H7 (cell line): ENCODE results near the gene HSPG2. TPM values are rescaled to one million over a fixed set of nuclear protein-coding genes. Genes with fewer than 3 reads are reported as not detected.

Source experiments
- DNase-seq: peaks from one replicate; pipeline ENCODE4 v3.0.0; 2012
- H3K27me3 ChIP-seq: 2 replicates; pipeline ENCODE4 v1.6.0; 2011; ENCODE audit warnings: mild to moderate bottlenecking, low read length; ENCODE audit not compliant: control insufficient read depth, insufficient read depth
- H3K36me3 ChIP-seq: replicated peaks from 2 replicates; pipeline ENCODE4 v1.5.1; 2011; ENCODE audit warnings: low read length; ENCODE audit not compliant: control insufficient read depth, insufficient read depth
- H3K4me3 ChIP-seq: 2 replicates; pipeline ENCODE4 v1.5.1; 2011; ENCODE audit warnings: low read depth, mild to moderate bottlenecking, control low read depth, low read length, moderate library complexity; ENCODE audit not compliant: insufficient read depth
- total RNA-seq: library from RNA; depleted of rRNA; stranded (reverse); fragments of >200 nt; shearing (Covaris generic); gene quantifications from 2 replicates; pipeline ENCODE4 v1.2.3, GENCODE V29; 2014

Gene HSPG2
- total RNA-seq, 1 experiment from 2014 or later: 49.2 TPM

DNA sequence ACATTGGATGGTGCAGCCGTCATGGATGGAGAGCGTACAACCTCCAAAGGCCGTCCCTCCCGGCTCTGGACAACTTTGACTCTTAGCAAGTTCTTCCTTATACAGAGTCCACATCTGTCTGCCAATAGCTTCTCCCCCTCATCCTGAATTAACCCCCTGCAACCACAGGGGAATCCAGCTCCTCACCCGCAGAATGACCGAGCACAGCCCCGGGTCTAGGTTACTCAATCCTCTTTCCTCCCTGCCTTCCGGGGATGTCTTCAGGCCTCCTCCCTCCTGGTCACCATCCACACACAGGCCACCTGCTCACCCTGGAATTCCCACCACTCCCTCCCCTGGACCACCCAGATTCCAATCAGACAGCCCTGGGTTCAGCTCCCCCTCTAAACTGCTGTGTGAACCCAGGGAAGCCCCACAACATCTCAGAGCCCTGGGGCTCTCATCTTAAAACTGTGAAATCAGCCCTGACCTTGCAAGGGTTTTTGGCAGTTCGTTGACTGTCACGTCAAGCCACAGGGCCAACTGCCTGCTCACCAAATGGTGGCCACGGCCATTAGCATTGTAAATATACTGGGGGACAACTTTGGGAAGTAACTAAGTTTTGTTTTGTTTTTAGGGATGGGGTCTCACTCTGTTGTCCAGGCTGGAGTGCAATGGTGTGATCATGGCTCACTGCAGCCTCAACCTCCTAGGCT, 54.2 kb downstream of the HSPG2 start:
- no peak for DNase-seq
- H3K4me3 ChIP-seq: no peak overlapping the region
- peaks cover 19% of the 10 kb centered on the region for H3K36me3 ChIP-seq
- no peaks in the 10 kb centered on the region for H3K27me3 ChIP-seq

DNA sequence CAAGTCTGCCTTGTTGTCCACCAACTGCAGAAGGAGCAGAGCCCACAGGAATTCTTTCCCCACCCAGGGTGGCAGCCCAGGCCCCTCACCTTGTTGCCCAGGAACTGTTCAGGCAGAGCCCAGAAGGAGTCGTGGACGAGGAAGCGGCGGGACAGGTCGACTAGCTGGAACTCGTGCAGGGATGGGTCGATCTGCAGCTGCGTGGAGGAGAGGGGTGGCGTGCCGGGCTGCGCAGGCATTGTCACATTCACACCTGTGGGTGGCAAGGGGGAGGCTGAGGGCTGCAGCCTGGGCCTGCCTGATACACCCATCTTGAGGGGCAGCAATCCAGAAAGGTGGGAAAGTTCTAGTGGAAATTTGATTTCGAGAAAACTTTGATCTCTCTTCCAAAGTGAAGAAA, 55.9 kb downstream of the HSPG2 start:
- Histone ChIP-seq H3K27me3 (no peaks in the 10 kb centered on the region), H3K36me3 (peaks cover 23% of the 10 kb centered on the region), H3K4me3 (no peak overlapping the region)
- no peak for DNase-seq

DNA sequence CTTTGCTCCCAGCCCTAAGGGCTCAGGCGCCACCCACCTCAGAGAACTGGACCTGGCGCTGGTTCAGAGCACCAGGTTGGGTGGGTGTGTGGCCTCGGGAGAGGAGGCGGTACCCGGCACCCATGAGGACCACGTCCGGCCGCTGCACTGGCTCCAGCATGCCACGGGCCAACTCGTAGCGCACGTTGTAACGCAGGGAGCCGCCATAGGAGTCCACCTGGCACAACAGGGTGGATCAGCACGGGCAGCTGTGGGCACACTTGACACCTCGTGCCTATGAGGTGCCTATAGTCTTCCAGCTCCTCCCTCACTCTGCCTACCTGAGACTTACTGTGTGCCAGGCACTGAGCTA, 56.5 kb downstream of the HSPG2 start:
- no peaks in the 10 kb centered on the region for H3K27me3 ChIP-seq
- no peak overlapping the region for H3K4me3 ChIP-seq
- peaks cover 24% of the 10 kb centered on the region for H3K36me3 ChIP-seq
- DNase-seq: no peak

DNA sequence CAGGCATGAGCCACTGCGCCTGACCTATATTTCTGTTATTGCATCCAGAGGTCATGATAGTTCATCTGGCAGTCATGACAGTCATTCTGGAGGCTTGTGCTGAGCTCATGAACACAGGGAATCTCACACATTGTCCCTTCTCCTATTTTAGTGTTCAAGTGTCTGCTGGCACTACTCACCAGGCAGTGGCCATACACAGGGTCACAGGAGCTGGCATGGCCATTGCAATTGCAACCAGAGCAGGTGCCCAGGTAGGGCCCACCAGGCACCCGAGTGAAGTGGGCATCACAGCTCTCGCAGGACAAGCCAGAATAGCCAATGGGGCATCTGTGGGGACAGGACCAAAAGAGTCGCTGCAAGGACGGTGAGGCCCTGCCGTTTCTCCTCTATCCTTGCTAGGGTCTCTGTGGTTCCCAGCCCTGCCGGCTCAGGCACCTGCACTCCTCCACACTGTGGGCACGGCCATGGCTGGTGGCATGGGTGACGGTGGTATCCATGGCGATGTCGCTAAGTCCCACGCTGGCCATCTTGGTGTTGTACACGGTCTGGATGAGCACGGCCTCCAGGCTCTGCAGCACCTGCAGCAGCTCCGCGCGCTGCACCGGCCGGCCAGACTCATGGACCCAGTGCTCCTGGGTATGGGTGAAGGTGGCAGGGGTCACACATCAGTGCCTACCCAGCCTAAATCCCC, 57.0 kb downstream of the HSPG2 start:
- no peak overlapping the region for H3K4me3 ChIP-seq
- DNase-seq: no peak
- peaks cover 28% of the 10 kb centered on the region for H3K36me3 ChIP-seq
- no peaks in the 10 kb centered on the region for H3K27me3 ChIP-seq

DNA sequence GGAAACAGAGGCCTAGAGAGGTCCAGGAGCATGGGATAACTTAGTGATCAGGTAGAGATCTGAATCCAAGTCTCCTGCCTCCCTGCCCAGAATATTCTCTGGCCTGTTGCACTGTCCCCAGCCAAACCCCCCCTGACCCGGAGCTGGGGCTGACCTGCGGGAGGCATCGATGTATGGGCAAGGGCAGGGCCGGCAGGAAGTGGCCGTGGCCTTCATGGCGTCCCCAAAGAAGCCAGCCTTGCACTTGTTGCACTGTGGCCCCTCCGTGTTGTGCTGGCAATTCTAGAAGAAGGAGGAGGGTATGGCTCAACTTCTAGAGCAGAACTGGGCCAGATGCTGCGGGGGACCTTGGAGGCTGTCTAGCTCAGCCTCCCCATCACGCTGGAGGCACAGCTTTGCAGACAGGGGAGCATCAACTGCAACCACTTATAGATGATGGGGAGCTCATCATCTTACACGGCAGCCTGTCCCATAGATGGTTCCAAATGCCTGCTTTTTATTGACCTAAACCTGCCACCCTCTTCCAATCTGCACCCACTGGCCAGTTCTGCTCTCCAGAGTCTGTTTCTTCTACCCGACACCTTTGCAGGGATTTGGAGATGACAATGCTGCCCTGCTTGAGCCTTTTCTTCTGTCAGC, 58.2 kb downstream of the HSPG2 start:
- Histone ChIP-seq H3K4me3 (no peak overlapping the region), H3K36me3 (peaks cover 32% of the 10 kb centered on the region), H3K27me3 (no peaks in the 10 kb centered on the region)
- no peak for DNase-seq

DNA sequence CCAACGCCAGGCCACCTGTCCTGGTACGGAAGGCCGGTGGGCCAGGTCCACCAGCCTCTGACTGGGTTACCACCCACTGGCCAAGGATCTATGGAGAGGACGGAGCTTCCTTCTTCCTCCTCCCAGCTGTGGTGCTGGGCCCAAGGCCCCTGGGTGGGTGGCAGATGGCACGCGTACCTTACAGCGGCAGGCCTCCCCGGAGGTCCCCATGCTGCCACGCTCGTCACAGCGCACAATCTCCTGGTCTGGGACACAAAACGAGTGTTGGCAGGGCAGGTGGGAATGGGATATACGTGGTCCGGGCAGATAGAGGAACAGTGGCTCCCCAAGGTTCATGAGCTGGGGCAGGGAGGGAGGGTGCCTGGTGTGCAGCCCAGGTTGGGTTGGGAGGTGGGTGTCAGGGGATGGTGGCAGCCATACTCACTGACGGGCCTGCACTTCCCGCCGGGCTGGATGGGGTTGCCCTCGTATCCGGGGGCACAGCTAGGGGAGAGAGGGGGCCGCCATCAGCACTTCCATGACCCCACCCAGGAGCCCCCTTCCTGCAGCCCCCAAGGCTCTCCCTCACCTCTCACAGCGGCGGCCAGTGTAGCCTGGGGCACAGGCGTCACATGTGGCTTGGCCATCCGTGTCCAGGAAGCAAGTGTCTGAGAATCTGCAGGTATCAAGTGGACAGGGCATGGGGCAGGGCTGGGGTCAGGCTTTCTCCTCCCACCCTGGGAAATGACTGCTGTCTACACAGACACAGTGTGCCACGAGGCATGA, 58.9 kb downstream of the HSPG2 start:
- DNase-seq: no peak
- H3K4me3 ChIP-seq: no peak overlapping the region
- H3K36me3 ChIP-seq: peaks cover 28% of the 10 kb centered on the region
- no peaks in the 10 kb centered on the region for H3K27me3 ChIP-seq

DNA sequence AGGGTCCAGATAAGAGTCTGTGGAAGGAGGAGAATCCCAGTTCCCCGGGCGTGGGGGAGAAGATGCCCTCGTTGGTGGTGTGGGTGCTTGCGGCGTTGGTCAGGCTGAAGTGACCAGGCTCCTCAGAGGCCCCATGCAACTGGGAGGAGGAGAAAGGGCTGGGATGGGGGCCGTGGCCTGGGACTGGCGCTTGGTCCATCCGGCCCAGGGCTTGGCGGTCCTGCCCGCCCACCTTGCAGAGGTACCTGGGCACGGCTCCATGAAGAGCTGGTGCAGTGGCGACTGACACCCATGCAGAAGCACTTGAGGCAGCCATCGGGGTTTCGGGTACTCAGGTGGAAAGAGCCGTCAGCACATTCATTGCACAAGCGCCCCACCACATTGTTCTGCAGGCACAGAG, 60.8 kb downstream of the HSPG2 start:
- Histone ChIP-seq H3K36me3 (peaks cover 37% of the 10 kb centered on the region), H3K27me3 (no peaks in the 10 kb centered on the region), H3K4me3 (no peak overlapping the region)
- no peak for DNase-seq

DNA sequence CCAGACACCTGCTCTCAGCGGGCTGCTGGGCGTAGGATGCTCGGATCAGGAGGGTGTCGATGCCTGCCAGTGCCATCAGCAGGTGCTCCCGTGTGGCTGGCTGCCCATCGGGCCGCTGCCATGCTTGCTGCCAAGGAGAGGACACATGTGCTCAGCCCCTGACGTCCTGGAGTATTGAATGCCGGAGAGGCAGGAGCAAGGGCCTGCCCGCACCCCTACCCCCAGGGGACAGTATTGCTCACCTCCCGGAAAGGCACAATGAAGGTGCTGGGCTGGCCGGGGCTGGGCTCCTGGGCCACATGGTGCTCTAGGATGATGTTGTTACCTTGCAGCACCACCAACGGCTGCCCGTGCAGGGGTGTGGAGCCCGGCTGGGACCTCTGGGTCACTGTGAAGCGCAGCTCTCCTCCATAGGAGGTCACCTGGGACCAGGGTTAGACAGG, 61.5 kb downstream of the HSPG2 start:
- Histone ChIP-seq H3K27me3 (no peaks in the 10 kb centered on the region), H3K4me3 (no peak overlapping the region), H3K36me3 (peaks cover 32% of the 10 kb centered on the region)
- no peak for DNase-seq

DNA sequence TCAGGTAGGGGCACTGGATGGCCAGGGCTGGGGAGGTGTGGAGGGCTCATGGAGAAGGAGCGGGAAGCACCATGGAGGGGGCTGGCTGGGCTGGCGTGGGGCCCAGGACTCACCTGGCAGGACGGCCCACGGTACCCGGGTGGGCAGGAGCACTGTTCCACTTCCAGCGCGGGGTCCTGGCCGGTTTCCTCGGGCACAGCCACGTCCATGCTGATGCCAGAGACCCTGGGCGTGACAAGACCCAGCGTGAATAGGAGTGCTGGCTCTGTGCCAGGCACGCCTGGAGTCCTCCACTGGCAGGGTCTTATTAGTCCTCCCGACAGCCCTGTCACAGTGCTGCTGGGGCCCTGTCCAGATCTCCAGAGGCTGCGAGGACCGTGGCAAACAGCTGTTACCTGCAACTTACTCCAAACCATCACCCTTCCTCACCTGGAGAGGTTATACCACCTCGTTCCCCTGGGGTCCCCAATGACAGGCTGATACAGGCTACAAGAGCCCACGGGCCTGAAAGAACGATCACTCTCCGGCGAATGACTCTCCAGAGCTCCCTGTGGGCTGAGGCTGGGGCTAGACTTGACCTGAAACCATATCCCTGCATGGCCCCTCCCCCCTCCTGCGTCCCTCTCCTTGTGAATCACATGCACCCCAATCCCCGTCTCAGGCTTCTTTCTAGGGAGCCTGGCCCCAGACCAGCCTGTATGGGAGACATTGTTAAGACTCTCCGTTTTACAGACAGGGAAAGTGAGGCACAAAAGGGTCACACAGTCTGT, 62.1 kb downstream of the HSPG2 start:
- Histone ChIP-seq H3K27me3 (no peaks in the 10 kb centered on the region), H3K36me3 (peaks cover 33% of the 10 kb centered on the region), H3K4me3 (no peak overlapping the region)
- no peak for DNase-seq

DNA sequence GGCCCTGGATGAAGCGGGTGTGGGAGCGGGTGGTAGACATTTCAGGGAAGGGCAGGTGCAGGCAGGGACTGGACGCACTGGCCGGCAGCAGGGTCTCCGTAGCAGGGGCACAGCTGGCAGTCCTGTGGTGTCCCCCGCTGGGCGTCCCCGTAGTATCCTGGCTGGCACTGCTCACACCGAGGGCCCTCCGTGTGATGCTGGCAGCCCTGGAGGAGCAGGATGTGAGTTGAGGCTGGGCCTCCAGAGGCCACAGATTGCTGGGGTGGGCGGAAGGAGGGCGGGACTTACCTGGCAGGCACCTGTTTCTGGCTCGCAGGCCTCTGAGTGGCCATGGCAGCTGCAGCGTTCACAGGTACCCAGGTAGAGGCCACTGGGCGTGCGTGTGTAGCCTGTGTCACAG, 62.8 kb downstream of the HSPG2 start:
- Histone ChIP-seq H3K36me3 (peaks cover 32% of the 10 kb centered on the region), H3K4me3 (no peak overlapping the region), H3K27me3 (no peaks in the 10 kb centered on the region)
- DNase-seq: no peak

DNA sequence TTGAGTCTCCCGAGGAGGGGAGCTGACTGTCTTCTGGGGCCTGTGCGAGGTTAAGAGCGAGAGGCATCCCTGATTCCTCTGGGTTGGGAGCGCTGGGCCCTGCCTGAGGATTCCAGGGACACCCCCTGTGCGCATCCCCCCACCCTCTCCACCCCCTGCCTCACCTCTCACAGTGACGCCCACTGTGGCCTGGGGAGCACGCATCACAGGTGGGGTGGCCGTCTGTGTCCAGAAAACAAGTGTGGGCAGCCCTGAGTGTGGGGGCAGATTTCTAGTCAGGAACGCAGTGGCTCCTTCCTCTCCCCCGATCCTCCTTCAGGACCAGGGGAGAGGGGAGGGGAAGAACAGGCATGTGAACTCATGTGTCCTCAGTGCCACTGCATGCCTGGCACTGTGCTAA, 63.3 kb downstream of the HSPG2 start:
- no peak overlapping the region for H3K4me3 ChIP-seq
- H3K27me3 ChIP-seq: no peaks in the 10 kb centered on the region
- H3K36me3 ChIP-seq: peaks cover 30% of the 10 kb centered on the region
- no peak for DNase-seq

DNA sequence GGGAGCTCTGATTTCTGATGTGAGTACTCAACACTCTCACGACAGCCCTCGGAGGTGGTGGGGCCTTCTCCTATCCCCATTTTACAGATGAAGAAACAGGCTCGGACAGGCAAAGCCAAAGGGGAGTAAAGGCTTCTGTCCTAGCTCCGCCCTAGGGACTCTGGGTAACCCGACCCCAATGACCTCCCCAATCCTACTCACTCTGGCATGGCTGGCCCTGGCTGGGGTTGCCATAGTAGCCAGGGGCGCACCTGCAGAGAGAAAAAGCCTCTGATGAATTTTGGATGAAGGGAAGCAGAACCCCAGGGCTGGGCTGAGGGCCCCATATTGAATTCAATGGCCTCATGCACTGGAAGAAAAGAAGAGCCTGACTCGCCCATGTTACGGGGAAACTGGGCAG, 63.9 kb downstream of the HSPG2 start:
- Histone ChIP-seq H3K36me3 (peaks cover 30% of the 10 kb centered on the region), H3K27me3 (no peaks in the 10 kb centered on the region), H3K4me3 (no peak overlapping the region)
- DNase-seq: peak; percentile 76

DNA sequence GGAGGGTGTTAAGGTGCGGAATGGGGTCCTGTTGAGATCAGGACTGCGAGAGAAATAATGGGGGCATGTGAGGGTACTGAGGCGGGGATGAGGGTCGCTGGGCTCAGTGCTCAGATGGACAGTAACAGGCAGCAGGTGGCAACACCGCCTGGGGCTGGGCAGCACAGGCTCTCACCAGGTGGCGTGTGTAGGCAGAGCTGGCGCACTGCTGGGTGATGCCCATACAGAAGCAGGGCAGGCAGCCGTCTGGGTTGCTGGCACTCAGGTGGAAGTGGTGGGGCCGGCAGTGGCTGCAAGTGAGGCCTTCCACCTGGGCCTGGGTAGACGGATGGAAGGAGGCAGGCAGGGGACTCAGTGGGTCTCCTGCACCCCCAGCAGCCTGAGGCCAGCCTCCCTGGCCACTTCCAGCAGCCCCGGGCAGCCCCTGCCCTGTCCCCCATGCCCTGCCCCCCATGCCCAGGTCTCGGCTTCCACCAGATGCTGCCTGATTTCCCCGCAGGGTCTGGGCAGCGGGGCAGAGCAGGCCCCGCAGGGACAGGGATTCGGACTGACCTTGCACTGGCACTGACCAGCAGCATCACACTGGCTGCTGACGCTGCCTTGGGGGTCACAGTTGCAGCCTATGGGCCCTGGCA, 64.5 kb downstream of the HSPG2 start:
- DNase-seq: no peak
- H3K36me3 ChIP-seq: peaks cover 27% of the 10 kb centered on the region
- H3K27me3 ChIP-seq: no peaks in the 10 kb centered on the region
- H3K4me3 ChIP-seq: no peak overlapping the region

DNA sequence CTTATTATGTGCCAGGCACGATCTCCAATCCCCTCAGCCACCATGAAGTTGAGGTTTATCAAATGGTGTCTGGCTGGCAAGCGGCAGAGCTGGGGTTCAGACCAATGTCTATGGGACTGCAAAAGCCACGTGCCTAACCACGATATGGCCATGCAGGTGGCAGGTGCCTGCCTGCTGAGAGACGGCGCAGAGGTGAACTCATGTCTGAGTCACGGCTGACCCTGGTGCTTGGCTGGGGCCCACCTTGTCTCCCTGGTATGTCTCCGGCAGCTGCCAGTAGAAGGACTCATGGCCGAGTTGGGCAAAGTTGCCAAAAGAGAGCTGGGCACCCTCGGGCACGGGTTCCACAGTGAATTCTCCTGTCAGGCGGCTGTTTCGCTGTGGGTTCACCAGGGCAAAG, 65.2 kb downstream of the HSPG2 start:
- H3K4me3 ChIP-seq: no peak overlapping the region
- peaks cover 25% of the 10 kb centered on the region for H3K36me3 ChIP-seq
- H3K27me3 ChIP-seq: no peaks in the 10 kb centered on the region
- no peak for DNase-seq
